HFFc6 (cell line): ENCODE measurements around the gene RSL24D1. TPM values are rescaled to one million over a fixed set of nuclear protein-coding genes. Genes with fewer than 3 reads are reported as not detected.
"Not testable (repeated sequence)": the region's sequence is repeated elsewhere in the genome, so short reads cannot be mapped to it uniquely, and the experiment has no call there.

Experiments
- DNase-seq: peaks from one replicate; pipeline ENCODE4 v3.0.0-alpha.2; 2018
- H3K27ac Mint-ChIP-seq: 2 replicates; pipeline ENCODE4 v1.8.0; 2020; ENCODE audit warnings: mild to moderate bottlenecking, mixed read lengths
- H3K27me3 Mint-ChIP-seq: 2 replicates; pipeline ENCODE4 v1.8.0; 2021; ENCODE audit warnings: mild to moderate bottlenecking, moderate library complexity, mixed read lengths; ENCODE audit not compliant: insufficient read depth
- H3K36me3 Mint-ChIP-seq: 2 replicates; pipeline ENCODE4 v1.8.0; 2021; ENCODE audit warnings: low read depth, mixed read lengths
- H3K4me1 Mint-ChIP-seq: 2 replicates; pipeline ENCODE4 v1.8.0; 2020; ENCODE audit warnings: low read depth, mixed read lengths
- H3K4me3 Mint-ChIP-seq: 2 replicates; pipeline ENCODE4 v1.8.0; 2020; ENCODE audit warnings: mild to moderate bottlenecking, moderate library complexity, mixed read lengths
- H3K9me3 Mint-ChIP-seq: 2 replicates; pipeline ENCODE4 v1.8.0; 2020; ENCODE audit warnings: mild to moderate bottlenecking, mixed read lengths
- total RNA-seq, 6 experiments: library from RNA; stranded (reverse); fragmentation: NEBNext Ultra II Directional; extraction: Animal tissue kit (Norgen Biotek cat#: 25700); gene quantifications; 2 replicates in 1 of 6; 3 replicates in 5 of 6; pipeline ENCODE4 v1.2.3, GENCODE V29; 2021
- TF ChIP-seq, protein P1 (sequence below): fragments of 200-600 bp; sonication (generic); IDR thresholded peaks from 2 replicates; pipeline ENCODE4 v1.5.0; 2021; ENCODE audit warnings: antibody characterized with exemption, mild to moderate bottlenecking

The RSL24D1 gene
- total RNA-seq, 6 experiments from 2014 or later, result 51.8 to 58.1 (median 55.4) TPM

DNA sequence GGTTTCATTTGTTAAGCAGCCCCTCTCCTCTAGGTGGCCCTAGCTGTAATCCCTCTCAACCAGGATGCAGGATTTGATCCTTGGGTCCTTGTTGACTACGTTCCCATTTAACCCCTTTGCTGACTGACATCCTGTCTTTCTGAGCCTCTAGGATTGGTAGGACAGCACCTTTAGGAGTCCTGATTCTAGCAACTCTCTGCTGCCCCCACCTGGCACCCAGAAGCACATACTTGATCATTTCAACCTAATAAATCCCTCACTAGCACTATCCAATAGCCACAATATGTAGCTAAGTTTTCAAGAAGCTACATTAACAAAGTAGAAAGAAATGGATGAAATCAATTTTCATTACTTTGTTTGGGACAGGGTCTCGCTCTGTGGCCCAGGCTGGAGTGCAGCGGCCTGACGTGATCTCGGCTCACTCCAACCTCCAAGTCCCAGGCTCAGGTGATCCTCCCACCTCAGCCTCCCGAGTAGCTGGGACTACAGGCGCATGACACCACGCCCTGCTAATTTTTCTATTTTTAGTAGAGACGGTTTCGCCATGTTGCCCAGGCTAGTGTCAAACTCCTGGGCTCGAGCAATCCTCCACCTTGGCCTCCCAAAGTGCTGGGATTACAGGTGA lies 28.3 kb downstream of the RSL24D1 start:
- Mint-ChIP-seq H3K4me3 (no peak overlapping the region), H3K27me3 (no peaks in the 10 kb centered on the region; the same call in 1 of the 2 replicates), H3K27ac (no peak overlapping the region), H3K4me1 (peaks cover 6% of the 10 kb centered on the region; the same call in 1 of the 2 replicates), H3K36me3 (no peaks in the 10 kb centered on the region), H3K9me3 (no peaks in the 10 kb centered on the region)
- TF ChIP-seq, protein P1, sequence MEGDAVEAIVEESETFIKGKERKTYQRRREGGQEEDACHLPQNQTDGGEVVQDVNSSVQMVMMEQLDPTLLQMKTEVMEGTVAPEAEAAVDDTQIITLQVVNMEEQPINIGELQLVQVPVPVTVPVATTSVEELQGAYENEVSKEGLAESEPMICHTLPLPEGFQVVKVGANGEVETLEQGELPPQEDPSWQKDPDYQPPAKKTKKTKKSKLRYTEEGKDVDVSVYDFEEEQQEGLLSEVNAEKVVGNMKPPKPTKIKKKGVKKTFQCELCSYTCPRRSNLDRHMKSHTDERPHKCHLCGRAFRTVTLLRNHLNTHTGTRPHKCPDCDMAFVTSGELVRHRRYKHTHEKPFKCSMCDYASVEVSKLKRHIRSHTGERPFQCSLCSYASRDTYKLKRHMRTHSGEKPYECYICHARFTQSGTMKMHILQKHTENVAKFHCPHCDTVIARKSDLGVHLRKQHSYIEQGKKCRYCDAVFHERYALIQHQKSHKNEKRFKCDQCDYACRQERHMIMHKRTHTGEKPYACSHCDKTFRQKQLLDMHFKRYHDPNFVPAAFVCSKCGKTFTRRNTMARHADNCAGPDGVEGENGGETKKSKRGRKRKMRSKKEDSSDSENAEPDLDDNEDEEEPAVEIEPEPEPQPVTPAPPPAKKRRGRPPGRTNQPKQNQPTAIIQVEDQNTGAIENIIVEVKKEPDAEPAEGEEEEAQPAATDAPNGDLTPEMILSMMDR, result peak; percentile 84
- DNase-seq, result peak; percentile 57

DNA sequence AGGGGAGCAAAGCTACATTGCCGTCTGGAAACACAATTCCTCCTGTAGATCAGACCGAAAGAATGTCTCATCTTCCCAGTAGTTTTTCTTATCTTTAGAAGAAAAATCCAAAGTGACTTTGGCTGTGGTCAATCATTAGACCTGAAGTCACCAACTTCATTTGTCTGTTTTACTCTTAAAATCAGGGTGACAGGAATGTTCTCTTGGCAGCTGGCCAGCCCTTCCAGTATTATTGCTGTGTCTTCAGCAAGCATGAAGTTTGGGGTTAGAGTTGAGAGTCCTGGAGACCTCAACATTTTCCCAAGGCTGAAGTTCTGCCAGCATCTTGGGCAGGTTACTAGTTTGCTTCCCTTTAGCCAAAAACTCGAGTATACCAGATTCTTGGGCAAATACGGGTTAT lies 32.5 kb downstream of the RSL24D1 start:
- Mint-ChIP-seq H3K36me3 (no peaks in the 10 kb centered on the region), H3K9me3 (no peaks in the 10 kb centered on the region), H3K27me3 (no peaks in the 10 kb centered on the region), H3K4me3 (no peak overlapping the region), H3K27ac (no peak overlapping the region), H3K4me1 (no peaks in the 10 kb centered on the region)
- TF ChIP-seq, protein P1, result no peak
- DNase-seq, result no peak

DNA sequence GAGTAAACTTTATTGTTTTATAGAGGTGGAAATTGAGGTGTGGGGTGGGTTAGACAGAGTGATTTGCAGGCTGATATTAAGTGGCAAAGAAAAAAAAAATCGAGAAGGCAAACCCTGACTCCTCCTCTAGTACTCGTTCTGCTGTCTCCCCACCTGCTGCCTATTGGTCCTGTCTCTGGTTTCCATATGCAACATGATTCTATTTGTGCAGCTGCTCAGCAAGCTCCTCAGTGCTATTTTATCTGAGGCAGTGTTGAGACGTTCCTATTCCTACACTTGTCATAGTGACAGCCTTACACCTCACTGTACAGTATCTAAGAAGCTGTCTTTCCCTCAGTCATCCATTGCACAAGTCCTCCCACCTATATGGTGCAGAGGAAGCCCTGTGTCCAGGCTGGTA lies 45.1 kb downstream of the RSL24D1 start:
- H3K36me3 Mint-ChIP-seq, result no peaks in the 10 kb centered on the region
- no peaks in the 10 kb centered on the region; the same call in 1 of the 2 replicates for H3K27me3 Mint-ChIP-seq
- H3K27ac Mint-ChIP-seq, result no peak overlapping the region
- H3K9me3 Mint-ChIP-seq, result no peaks in the 10 kb centered on the region
- DNase-seq, result no peak
- TF ChIP-seq, protein P1, result no peak
- H3K4me1 Mint-ChIP-seq, result no peaks in the 10 kb centered on the region
- no peak overlapping the region for H3K4me3 Mint-ChIP-seq

DNA sequence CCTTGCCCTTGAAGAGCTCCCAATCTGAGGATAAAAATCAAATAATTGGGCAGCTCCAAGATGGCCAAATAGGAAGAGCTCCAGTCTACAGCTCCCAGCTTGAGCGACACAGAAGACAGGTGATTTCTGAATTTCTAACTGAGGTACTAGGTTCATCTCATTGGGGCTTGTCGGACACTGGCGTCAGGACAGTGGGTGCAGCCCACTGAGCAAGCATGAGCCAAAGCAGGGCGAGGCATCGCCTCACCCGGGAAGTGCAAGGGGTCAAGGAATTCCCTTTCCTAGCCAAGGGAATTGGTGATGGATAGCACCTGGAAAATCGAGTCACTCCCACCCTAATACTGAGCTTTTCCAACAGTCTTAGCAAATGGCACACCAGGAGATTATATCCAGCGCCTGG lies 53.6 kb downstream of the RSL24D1 start:
- H3K27me3 Mint-ChIP-seq, H3K4me3 Mint-ChIP-seq, H3K27ac Mint-ChIP-seq, H3K4me1 Mint-ChIP-seq, H3K36me3 Mint-ChIP-seq, DNase-seq: not testable (repeated sequence)
- H3K9me3 Mint-ChIP-seq, result peaks cover 21% of the 10 kb centered on the region

DNA sequence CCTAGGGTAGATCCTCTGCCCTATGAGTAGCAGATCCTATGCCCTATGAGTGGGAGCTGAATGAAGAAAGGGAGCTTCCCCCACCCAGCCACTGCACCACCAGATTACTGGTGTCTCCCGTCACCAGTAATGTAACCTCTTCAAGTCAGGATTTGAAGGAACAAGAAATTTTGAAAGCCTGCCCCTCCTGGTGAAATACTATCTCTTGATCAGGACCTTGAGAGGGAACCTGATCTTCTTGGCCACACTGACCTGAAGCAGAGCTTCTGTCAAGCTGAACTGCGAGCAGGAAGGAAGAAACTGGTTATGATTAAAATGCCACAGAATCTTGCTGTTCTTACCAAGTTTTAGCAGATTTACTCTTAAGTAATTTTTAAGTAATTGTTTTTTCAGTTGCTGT lies 62.8 kb downstream of the RSL24D1 start:
- H3K27me3 Mint-ChIP-seq, result no peaks in the 10 kb centered on the region; the same call in 1 of the 2 replicates
- DNase-seq, result no peak
- H3K27ac Mint-ChIP-seq, result no peak overlapping the region
- no peaks in the 10 kb centered on the region for H3K36me3 Mint-ChIP-seq
- TF ChIP-seq, protein P1, result no peak
- H3K9me3 Mint-ChIP-seq, result peaks cover 18% of the 10 kb centered on the region
- H3K4me3 Mint-ChIP-seq, result no peak overlapping the region
- H3K4me1 Mint-ChIP-seq, result no peaks in the 10 kb centered on the region

DNA sequence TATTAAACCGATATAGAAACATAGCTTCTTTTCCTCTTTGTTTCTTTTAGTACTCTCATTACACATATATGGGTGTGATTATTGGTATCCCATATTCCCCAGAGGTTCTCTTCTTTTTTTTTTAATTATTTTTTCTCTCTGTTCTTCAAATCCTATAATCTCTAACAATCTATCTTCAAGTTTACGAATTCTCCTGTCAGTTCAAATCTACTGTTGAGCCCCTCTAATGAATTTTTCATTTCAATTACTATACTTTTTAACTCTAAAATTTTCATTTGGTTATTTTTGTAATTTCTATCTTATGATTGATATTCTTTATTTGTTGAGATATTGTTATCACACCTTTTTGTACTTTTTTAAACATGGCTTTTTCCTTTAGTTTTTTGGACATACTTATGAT lies 64.1 kb downstream of the RSL24D1 start:
- H3K4me3 Mint-ChIP-seq, result no peak overlapping the region
- H3K9me3 Mint-ChIP-seq, result peaks cover 9% of the 10 kb centered on the region; the same call in 1 of the 2 replicates
- no peak overlapping the region for H3K27ac Mint-ChIP-seq
- no peaks in the 10 kb centered on the region for H3K36me3 Mint-ChIP-seq
- no peaks in the 10 kb centered on the region for H3K4me1 Mint-ChIP-seq
- TF ChIP-seq, protein P1, result no peak
- H3K27me3 Mint-ChIP-seq, result no peaks in the 10 kb centered on the region; the same call in 1 of the 2 replicates
- no peak for DNase-seq

Other genes starting within 250 kb of the RSL24D1 start
- 10 to 100 TPM in 4 of 6 experiments, 1 to 10 TPM in 2; 6.9 to 13.7 (median 13.0) TPM for gene RAB27A, start 92.9 kb upstream of the RSL24D1 start, total RNA-seq
- 10 to 100 TPM in 1 of 6 experiments, 1 to 10 TPM in 5; 7.8 to 11.0 (median 8.4) TPM for gene PIGBOS1, start 122.2 kb upstream of the RSL24D1 start, total RNA-seq
- 10 to 100 TPM; 13.2 to 21.0 (median 17.4) TPM for gene PIGB, start 122.3 kb upstream of the RSL24D1 start, total RNA-seq
- 10 to 100 TPM; 28.9 to 42.5 (median 32.6) TPM for gene CCPG1, start 211.4 kb upstream of the RSL24D1 start, total RNA-seq
- 1 to 10 TPM in 3 of 6 experiments, under 1 TPM in 3; 0.58 to 1.7 (median 1.1) TPM for gene PIERCE2, start 211.6 kb upstream of the RSL24D1 start, total RNA-seq